ENCODE results near the gene SPDYE18.
"Not testable (repeated sequence)": the region's sequence is repeated elsewhere in the genome, so short reads cannot be mapped to it uniquely, and the experiment has no call there.

SPDYE18 gene, protein sequence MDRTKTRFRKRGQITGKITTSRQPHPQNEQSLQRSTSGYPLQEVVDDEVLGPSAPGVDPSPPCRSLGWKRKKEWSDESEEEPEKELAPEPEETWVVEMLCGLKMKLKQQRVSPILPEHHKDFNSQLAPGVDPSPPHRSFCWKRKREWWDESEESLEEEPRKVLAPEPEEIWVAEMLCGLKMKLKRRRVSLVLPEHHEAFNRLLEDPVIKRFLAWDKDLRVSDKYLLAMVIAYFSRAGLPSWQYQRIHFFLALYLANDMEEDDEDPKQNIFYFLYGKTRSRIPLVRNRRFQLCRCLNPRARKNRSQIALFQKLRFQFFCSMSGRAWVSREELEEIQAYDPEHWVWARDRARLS

DNA sequence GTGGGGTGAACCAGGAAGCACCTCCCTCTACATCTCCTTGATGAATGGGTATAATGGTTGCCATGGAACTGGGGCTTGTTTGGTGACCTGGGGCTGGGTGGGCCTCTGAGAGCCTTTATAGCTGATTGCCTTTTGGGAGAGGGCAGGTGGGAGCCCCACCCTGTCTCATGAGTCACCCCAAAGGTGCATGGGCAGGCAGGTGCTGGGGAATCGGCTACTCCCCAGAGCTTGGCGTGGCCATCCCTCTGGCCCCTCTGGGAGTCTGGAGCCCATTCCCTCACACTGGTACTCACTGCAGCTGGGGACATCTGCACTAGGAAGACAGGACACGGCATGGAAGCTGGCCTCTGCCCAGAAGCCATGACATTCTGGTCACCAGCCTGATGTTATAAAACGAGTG is at the start of gene SPDYE18:
Gene SPDYE18 (minus strand): TSS at position 2 of the 400 bp plus-strand sequence. CDS start 2,046 bp downstream, outside the sequence.
- DNase-seq = not testable (repeated sequence)

DNA sequence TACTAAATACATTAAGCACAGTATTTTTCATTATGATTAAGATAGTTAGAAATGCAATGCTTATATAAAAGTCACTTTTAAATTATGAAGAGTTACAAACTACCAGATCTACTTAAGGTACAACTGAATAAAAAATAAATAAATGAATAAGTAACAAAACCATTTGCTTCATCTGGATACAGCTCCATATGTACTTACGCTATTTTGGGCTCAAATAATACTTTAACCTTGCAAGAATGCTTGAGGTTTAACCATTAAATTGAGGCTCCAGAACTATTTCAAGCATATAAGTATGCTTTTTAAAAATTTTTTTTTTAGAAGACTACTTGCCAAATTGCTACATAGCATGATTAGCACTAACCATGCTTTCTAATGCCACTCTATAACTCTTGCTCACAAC is 46.0 kb upstream of the SPDYE18 start:
- DNase-seq = not testable (repeated sequence)

DNA sequence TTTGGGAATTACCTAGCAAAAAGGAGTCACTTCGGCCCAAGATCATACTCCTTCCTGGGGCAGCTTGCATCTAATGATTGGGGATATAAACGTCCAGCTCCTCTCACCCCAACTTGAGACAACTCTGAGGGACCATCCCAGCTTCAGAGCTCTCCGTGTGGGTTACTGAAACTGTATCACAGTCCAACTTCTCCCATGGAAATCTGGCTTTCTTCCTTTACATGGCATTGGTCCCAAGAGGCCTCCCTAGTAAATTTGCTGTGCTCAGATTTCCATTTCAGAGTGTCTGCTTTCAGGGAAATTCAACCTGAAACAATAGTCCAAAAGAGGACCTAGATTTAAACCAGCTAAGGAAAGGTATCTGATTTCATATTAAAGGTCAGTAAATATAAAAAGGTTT is 45.3 kb upstream of the SPDYE18 start:
- DNase-seq = not testable (repeated sequence)

DNA sequence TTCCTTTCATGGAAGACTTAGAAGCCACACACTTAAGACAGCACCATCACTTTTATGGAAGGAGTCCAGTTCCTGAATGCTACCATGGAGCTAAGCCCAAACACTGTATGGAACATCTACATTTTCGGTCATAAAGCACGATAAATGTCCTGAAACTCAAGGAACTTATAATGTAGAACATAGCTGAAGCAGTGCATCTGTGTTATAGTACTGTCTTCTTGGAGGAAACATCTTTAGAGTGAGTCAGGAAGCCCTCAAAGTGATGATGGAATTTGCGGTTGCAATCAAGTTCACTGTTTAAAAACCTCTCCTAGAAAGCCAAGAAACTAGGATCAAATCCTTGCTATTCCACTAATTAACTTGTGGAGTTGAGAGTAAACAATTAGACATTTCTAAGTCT is 43.5 kb upstream of the SPDYE18 start:
- DNase-seq = not testable (repeated sequence)

DNA sequence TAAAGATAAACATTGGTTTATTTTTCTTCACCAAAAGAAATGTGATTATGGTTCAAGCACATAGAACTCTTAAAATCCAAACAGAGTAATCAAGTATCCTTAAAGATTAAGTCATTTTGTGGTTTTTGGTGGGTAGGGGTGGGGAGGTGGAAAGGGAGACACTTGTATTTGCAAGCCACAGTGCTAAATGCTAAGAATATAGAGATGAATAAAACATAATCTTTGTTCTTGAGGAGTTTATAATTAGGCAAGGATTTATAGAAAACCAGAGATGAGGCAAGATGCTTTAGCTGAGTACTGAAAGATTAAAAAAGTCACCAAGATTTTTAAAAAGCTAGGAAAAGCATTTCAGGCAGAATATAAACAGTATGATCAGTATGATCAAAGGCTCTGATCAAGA is 40.3 kb upstream of the SPDYE18 start:
- not testable (repeated sequence) for DNase-seq

DNA sequence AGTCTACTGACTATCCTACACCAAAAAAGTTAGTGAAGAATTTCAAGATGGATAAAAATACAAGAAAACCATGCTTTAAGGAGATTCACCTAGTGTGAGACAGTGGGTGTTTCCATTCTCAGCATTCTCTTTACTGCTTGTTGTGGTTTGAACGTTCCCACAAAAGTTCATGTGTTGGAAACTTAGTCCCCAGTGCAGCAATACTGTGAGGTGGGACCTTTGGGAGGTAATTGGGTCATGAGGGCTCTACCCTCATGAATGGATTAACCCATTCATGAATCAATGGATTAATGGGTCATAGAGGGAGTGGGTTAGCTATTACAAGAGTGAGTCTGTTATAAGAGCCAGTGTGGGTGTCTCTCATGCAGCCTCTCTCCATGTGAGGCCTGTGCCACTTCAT is 38.8 kb upstream of the SPDYE18 start:
- not testable (repeated sequence) for DNase-seq

DNA sequence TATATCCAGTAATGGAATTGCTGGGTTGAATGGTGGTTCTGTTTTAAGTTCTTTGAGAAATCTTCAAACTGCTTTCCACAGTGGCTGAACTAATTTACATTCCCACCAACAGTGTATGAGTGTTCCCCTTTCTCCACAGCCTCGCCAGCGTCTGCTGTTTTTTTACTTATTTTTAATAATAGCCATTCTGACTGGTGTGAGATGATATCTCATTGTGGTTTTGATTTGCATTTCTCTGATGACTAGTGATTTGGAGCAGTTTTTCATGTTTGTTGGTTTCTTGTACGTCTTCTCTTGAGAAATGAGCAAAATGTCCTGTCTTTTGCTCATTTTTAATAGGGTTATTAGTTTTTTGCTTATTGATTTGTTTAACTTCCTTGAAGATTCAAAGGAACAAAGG is 38.1 kb upstream of the SPDYE18 start:
- DNase-seq = not testable (repeated sequence)

DNA sequence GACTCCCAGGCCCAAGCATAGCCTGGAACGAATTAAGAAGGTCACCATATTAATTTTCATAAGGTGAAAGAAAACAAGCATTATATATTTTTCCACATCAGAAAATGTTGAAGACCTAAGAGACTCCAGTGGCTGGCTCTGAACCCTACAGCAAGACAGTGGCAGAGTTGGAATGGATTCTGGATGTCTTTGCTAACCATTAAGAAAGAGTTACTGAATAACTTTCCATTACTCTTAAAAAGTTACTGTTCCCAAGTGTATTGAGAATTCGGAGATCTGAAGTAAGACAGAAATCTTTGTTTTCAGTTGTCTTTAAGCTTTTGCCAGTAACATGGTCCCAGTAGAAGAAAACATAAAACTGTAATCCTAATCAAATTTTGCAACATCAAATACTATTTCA is 29.9 kb upstream of the SPDYE18 start:
- not testable (repeated sequence) for DNase-seq

DNA sequence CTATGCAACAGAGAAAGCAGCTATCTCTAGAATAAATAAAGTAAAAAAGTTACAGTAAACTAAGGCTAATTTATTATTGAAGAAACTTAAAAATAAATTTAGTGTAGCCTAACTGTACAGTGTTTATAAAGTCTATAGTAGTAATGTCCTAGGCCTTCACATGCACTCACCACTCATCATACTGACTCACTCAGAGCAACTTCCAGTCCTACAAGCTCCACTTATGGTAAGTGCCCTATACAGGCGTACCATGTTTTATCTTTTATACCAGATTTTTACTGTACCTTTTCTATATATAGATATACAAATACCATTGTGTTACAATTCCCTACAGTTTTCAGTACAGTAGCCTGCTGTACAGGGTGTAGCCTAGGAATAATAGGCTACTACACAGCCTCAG is 19.8 kb upstream of the SPDYE18 start:
- not testable (repeated sequence) for DNase-seq

DNA sequence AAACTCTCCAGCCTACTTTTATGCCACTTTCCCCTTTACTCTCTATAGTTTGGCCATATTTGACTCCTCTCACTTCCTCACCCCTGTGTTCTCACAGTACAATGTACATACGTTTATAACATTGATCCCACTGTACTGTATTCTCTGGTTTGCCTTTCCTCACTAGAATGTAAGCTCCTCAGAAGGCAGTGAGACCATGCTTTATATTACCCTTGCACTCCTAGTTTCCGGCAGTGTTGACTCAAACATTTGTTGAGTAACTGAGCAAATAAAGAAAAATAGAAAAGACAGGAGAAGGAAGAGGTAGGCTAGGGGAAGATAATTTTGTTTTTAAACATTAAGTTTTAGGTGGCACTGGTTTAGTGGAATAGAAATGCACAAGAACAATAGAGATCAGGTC is 17.9 kb upstream of the SPDYE18 start:
- not testable (repeated sequence) for DNase-seq

DNA sequence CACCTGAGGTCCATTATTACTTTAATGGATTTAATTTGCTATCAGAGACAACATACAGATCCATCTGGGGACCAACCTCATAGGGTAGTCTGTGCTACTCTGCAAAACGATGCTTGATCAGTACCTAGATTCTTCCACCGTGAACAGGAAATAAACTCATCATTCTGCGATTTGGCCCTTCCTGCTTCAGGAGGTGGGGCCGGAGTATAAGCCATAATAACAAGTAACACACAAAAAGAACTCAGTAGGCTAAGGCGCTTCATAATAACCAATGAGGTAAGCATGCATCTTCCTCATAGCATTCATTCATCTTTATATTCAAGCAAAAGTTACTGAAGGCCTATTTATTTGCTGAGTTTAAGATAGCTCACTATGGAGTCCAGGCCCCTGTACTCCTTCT is 17.3 kb upstream of the SPDYE18 start:
- DNase-seq = not testable (repeated sequence)

DNA sequence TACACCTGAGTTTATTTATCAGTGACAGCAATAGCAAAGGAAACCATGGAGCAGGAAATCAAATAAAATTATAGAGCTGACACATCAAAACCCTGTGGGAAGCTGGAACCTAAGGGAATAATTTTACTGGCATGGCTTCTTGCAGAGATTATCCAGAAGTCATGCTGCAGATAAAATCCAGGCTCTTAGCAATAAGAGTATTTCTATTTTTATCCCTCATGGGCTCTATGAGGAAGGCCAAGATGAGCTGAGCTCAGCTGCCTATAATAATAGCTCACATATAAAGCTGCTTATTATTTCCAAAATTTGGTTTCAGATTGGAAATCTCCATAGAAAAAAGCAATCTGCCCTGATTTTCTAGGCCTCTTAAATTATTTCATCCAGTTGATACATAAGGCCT is 16.8 kb upstream of the SPDYE18 start:
- DNase-seq = not testable (repeated sequence)

DNA sequence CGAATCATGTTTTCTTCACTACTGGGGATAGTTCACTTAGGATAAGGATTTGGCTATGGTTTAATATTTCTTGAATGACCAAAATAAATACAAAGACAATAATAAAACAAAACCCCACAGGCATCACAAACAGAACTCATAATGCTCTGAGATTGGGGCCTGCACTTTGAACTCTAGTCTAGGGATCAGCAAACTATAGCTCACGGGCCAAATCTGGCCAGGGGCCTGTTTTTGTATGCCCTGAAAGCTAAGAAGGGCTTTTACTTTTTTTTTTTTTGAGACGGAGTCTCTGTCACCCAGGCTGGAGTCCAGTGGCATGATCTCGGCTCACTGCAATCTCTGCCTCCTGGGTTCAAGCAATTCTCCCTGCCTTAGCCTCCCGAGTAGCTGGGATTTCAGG is 14.7 kb upstream of the SPDYE18 start:
- not testable (repeated sequence) for DNase-seq

DNA sequence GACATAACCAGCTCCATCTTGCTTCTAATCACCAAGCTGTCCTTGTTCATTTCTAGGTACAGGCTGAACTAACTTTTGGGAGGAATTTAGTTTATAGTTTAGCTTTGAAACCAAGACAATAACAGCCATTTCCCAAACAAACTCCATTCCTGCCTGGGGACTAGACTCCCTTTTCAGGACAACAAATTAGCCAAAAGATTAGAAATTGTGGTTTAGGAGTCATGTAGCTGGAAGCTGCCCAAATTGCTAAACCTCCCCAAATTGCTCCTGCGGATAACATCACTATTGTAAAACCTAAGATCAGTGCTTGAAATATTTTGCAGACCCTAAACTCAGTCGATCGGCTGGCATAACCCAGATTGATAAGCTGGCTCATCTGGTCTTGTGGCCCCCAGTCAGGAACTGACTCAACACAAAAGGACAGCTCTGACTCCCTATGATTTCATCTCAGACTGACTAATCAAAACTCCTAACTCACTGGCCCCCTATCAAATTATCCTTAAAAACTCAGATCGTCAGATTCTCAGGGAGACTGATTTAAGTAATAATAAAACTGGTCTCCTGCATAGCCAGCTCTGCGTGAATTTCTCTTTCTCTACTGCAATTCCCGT is 12.5 kb upstream of the SPDYE18 start:
- DNase-seq = not testable (repeated sequence)

DNA sequence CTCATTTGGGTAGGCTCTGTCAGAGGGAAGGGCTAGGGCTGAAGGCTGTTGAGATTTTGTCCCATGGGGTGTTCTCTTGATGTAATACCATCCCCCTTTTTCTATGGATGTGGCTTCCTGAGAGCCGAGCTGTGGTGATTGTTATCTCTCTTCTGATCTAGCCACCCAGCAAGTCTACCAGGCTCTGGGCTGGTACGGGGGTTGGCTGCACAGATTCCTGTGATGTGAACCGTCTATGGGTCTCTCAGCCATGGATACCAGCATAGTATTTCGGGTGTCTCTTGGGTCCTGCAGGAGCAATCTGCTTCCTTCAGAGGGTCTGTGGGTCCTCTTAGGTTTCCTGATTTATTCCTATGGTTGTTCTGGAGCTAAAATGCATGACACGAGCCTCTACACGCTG is 8.8 kb upstream of the SPDYE18 start:
- not testable (repeated sequence) for DNase-seq

DNA sequence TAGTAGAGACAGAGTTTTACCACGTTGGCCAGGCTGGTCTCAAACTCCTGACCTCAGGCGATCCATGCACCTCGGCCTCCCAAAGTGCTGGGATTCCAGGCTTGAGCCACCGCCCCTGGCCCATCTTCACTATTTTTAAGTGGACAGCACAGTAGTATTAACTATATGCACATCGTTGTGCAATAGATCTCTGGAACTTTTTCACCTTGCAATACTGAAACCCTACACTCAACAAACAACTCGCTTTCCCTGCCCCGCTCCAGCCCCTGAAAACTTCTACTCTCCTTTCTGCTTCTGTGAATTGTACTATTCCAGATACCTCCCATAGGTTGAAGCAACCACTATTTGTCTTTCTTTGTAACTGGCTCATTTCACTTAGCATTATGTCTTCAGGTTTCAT is 3.5 kb upstream of the SPDYE18 start:
- not testable (repeated sequence) for DNase-seq

DNA sequence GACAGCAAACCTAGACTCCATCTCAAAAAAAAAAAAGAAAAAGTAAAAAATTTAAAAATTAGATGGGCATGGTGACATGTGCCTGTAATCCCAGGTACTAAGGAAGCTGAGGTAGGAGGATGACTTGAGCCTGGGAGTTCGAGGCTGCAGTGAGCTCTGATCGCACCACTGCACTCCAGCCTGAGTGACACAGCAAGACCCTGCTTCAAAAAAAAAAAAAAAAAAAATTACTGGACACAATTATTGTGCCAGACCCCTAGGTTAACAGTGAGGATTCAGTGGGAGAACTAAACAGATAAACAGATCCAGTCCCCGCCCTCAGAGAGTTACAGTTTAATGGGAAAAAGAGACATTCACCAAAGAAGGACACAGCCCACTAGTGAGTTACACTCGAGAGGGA is 1.4 kb upstream of the SPDYE18 start:
- DNase-seq = not testable (repeated sequence)

DNA sequence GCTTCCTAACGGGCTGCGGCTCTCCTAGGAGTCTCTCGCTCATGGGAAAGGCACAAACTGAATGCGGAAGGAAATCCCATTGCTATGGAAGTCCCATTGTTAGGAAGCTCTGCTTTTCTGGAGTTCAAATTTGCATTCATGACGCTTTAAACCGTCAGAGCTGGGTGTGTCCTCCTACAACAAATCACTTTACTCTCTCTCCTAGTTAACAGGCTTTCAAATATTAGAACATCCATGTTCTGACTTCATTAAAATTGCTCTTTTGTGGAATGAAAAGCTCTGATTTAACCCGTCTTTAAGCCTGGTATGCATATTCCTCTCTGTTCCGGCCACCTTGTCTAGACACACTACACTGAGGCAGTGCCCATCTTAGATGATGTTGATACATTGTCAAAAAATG is 30.1 kb downstream of the SPDYE18 start, which contains the start of gene SPDYE17:
Gene SPDYE17 (minus strand): TSS at position 101 of the 400 bp plus-strand sequence. CDS start 1,791 bp downstream, outside the sequence.
- not testable (repeated sequence) for DNase-seq

DNA sequence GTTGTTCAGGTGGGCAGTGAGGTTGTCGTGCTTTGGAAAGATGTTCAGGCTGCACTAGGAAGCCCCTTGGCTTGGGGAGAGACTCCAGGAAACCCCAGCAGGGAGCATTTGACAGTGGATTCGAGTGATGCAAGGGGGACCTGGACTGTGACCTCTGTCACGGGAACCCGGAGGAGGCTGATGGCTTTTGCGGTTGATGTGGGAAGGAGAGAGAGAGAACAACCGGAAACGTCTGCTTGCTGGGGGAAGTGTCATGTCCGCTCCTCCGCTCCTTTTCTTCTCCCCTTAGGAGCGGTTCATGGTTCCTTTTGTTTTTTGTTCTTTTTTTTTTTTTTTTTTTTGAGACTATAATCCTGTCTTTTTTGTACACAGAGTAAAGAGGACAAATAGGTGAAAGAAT is 36.0 kb downstream of the SPDYE18 start:
- DNase-seq = not testable (repeated sequence)

DNA sequence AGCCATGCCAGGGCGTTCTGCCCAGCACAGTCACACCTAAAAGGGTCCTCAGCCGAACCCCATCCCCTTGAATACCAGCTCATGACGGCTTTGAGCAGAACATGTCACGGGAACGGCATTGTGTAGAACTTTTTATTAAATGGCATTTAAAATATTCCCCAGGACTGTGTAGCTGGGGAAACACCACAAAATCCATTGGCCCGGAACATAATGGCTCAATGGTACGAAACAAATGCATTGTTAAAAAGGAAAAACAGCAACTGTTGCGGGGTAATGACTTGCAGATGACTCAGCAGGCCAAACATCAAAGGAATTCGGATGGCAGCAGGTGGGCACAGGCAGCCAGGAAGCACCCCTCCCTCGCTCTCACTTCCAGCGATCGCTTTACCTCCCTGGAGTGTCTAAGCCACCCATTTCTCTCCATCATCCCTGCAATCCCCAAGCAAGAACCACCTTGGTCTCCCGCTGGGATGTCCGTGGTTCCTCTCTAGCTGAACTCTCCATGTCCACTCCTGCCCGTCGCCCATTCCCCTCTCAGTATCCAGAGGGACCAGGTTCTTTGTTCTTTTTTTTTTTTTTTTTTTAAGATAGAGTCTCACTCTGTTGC is 52.2 kb downstream of the SPDYE18 start:
- DNase-seq = not testable (repeated sequence)

DNA sequence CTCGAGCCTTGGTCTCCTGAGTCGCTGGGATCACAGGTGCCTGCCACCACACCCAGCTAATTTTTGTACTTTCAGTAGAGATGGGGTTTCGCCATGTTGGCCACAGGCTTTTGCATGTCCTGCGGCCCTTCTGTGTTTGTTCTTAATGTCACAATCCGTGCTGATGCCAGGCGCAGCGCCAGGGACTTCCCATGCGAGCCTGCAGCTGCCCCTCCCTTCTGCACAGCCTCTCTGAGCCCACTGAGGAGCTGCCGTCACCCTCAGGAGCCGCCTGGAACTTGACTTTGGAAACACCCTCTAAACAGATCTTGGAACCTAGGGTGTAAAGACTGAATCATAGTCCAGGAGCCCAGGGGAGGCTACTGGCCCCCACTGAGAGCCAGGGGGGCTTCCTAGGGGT is 54.4 kb downstream of the SPDYE18 start:
- not testable (repeated sequence) for DNase-seq

DNA sequence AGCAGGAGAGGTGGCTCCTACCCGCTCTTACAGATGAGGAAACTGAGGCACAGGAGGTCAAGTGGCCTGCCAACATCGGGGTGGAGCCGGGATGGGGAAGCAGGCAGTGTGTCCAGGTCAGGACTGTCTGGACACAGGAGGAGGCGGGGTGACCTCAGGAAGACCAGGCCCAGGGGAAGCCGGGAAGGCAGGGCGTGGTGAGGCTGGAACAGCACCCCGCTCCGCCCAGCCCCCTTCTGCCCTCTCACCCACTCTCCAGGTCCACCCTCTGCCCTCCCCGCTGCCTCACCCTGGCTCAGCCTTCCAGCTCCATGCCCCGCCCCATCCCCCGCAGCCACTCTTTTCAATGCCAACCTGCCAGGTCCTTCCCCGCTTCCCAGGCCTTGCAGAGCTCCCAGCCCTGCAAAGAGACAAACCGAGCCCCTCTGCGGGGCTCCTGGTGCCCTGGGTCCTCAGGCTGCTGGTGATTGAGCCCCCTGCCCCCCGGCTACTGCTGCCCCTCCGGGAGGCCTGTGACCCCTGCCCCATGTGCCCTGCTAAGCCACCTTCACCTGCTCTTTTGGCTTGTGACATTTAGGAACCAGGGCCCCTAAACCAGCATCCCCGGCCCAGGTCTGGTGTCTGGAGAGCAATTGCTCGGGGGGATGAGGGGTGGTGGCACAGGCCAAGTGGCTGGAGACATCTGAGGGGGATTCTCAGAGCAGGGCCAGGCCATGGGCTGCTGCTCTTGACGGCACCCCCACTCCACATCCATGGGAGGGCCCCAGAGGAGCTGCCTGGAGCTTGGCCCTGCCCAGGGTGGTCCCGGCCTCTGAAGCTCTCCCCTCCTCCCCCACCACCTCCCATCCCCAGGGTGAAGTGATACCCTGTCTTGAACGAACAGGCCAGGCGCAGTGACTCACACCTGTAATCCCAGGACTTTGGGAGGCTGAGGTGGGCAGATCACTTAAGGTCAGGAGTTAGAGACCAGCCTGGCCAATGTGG is 55.9 kb downstream of the SPDYE18 start:
- DNase-seq = not testable (repeated sequence)

All from NCI-H187 (cell line).